Mucosa of descending colon (tissue), 3 donors: Measurements from ENCODE around the gene TNS2. TPM values are rescaled to one million over a fixed set of nuclear protein-coding genes. Genes with fewer than 3 reads are reported as not detected.

ENCODE experiments used
- ATAC-seq: fragments of 200-7000 bp; cut with Tn5 transposase; one replicate; pipeline ENCODE4 v1.9.1; 2020; ENCODE audit warnings: mild to moderate bottlenecking, moderate library complexity
- DNase-seq, 3 donors: peaks; one replicate each; pipeline ENCODE4 v3.0.0-alpha.2; 2020
- H3K36me3 ChIP-seq: fragments of 200-600 bp; one replicate; pipeline ENCODE4 v1.8.0; 2021; ENCODE audit warnings: low read depth, mild to moderate bottlenecking
- H3K4me1 ChIP-seq: fragments of 200-600 bp; one replicate; pipeline ENCODE4 v1.8.0; 2021; ENCODE audit warnings: low read depth, mild to moderate bottlenecking
- H3K4me3 ChIP-seq: fragments of 200-600 bp; one replicate; pipeline ENCODE4 v1.8.0; 2021; ENCODE audit warnings: mild to moderate bottlenecking
- H3K9me3 ChIP-seq: fragments of 200-600 bp; one replicate; pipeline ENCODE4 v1.8.0; 2021; ENCODE audit warnings: mild to moderate bottlenecking
- CTCF ChIP-seq: fragments of 200-600 bp; IDR thresholded peaks from one replicate; pipeline ENCODE4 v1.8.0; 2022; ENCODE audit warnings: antibody characterized with exemption, mild to moderate bottlenecking
- intact Hi-C, 2 donors: fragments of 100-400 bp; cut with DNase I in 1 of 2; cut with micrococcal nuclease in 1 of 2; formaldehyde crosslinking; loops; one replicate each; pipeline versions ENCODE4 v1.11.0 to v1.11.1; 2022; cut with DNase I, micrococcal nuclease
- total RNA-seq, 3 donors: library from RNA; stranded (reverse); fragmentation: NEBNext Ultra II Directional in 2 of 3; extraction: Animal tissue kit (Norgen Biotek cat#: 25700) in 2 of 3; gene quantifications; one replicate each; pipeline versions ENCODE4 v1.2.1 to v1.2.4, GENCODE V29; 2021 to 2023
- donor health status: DM: no; HTN: no; CAD: no; lungs with moderate emphysema.
- donor health status: DM: no; HTN: no; CAD: no.
- donor health status: DM: no; HTN: yes; CAD: no.

Gene TNS2
- total RNA-seq, 3 donors from 2014 or later = 22.6 to 119 (median 51.9) TPM

GRCh38 chr12:53096089-53096741, 46.4 kb downstream of the TNS2 start:
- intact Hi-C loops = loop anchor here in 1 of 2 donors (5.0 kb wide), 1 partner anchor 34 kb away; no protein-coding TSS in a partner anchor
- H3K9me3 ChIP-seq = no peaks in the 10 kb centered on the region
- DNase-seq (peak; percentile 43 to 75 (median 48)), ATAC-seq (peak; percentile 39)
- no peaks in the 10 kb centered on the region for H3K36me3 ChIP-seq
- TF ChIP-seq CTCF = no peak
- H3K4me1 ChIP-seq = peaks cover 11% of the 10 kb centered on the region
- H3K4me3 ChIP-seq = no peak overlapping the region

- intact Hi-C loops = loop anchor here in 1 of 2 donors (5.0 kb wide), 1 partner anchor 34 kb away; no protein-coding TSS in a partner anchor
- no peaks in the 10 kb centered on the region for H3K36me3 ChIP-seq
- no peaks in the 10 kb centered on the region for H3K9me3 ChIP-seq
- ATAC-seq (no peak), DNase-seq (no peak)
- H3K4me3 ChIP-seq = no peak overlapping the region
- TF ChIP-seq CTCF = no peak
- H3K4me1 ChIP-seq = peaks cover 11% of the 10 kb centered on the region
These were observed 46.9 kb downstream of the TNS2 start for GRCh38 chr12:53096759-53097158.

GRCh38 chr12:53097207-53097563, 47.3 kb downstream of the TNS2 start:
- peak; percentile 9 for ATAC-seq
- Histone ChIP-seq H3K9me3 (no peaks in the 10 kb centered on the region), H3K36me3 (no peaks in the 10 kb centered on the region), H3K4me1 (peaks cover 11% of the 10 kb centered on the region), H3K4me3 (no peak overlapping the region)
- DNase-seq = no peak
- intact Hi-C loops = loop anchor here in 1 of 2 donors (5.0 kb wide), 1 partner anchor 35 kb away; no protein-coding TSS in a partner anchor
- no peak for TF ChIP-seq CTCF

- DNase-seq = peak; percentile 64 to 81 (median 75)
- intact Hi-C loops = loop anchor here in 1 of 2 donors (5.0 kb wide), 1 partner anchor 35 kb away; no protein-coding TSS in a partner anchor
- H3K36me3 ChIP-seq = no peaks in the 10 kb centered on the region
- H3K9me3 ChIP-seq = no peaks in the 10 kb centered on the region
- H3K4me1 ChIP-seq = peaks cover 17% of the 10 kb centered on the region
- peak; percentile 69 for ATAC-seq
- no peak for TF ChIP-seq CTCF
- H3K4me3 ChIP-seq = no peak within 1 kb of the TSS
These were observed 47.9 kb downstream of the TNS2 start, which contains the start of gene IGFBP6 for GRCh38 chr12:53097564-53098353. Gene IGFBP6, plus strand, starts transcription at chr12:53097667. Its CDS starts 51 bp downstream, at chr12:53097718.

GRCh38 chr12:53098354-53098981, 48.6 kb downstream of the TNS2 start:
- ATAC-seq (peak; percentile 5), DNase-seq (no peak)
- Histone ChIP-seq H3K4me1 (peaks cover 17% of the 10 kb centered on the region), H3K4me3 (no peak overlapping the region), H3K36me3 (no peaks in the 10 kb centered on the region), H3K9me3 (no peaks in the 10 kb centered on the region)
- intact Hi-C loops = loop anchor here in 1 of 2 donors (5.0 kb wide), 1 partner anchor 36 kb away; no protein-coding TSS in a partner anchor
- no peak for TF ChIP-seq CTCF
